Measurements from ENCODE around the gene FOXM1.

Gene FOXM1

DNA sequence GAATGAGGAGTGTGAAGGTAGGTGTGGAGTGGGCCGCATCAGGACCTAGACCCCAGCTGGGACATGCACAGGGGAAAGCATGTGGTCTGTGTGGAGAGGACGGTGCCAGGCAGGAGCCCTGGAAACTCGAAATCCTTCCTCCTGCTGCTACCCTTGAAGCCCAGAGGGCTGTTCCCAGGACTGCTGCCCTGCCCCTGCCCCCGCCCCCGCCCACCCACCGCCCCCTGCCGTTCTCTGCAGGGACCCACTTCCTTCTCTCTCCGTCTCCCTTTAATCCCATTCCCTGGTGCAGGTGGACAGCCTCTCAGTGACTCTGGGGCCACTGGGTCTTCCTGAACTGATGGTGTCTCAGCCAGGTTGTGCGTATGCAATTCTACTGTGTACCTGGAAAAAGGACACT is 56.5 kb downstream of the FOXM1 start:
- ATAC-seq (replicated peaks) = no peak
- H3K4me3 Mint-ChIP-seq = no peak overlapping the region

GRCh38 chr12:2819810-2820209 is 57.2 kb downstream of the FOXM1 start:
- Mint-ChIP-seq H3K36me3 (peaks cover 46 to 64% of the 10 kb centered on the region in 2 donors), H3K4me1 (peaks cover 8 to 11% of the 10 kb centered on the region in 2 donors), H3K9me3 (no peaks in the 10 kb centered on the region), H3K27me3 (no peaks in the 10 kb centered on the region), H3K27ac (no peak overlapping the region), H3K4me3 (no peak overlapping the region)
- ATAC-seq (replicated peaks) (no peak), DNase-seq (no peak)

More for the DNA sequence above, 56.5 kb downstream of the FOXM1 start:
- H3K4me1 Mint-ChIP-seq = peaks cover 7 to 11% of the 10 kb centered on the region in 2 donors
- DNase-seq = no peak
- H3K27me3 Mint-ChIP-seq = no peaks in the 10 kb centered on the region
- H3K9me3 Mint-ChIP-seq = no peaks in the 10 kb centered on the region
- no peak overlapping the region for H3K27ac Mint-ChIP-seq
- peaks cover 50 to 67% of the 10 kb centered on the region in 2 donors for H3K36me3 Mint-ChIP-seq

- Mint-ChIP-seq H3K36me3 (peaks cover 16 to 25% of the 10 kb centered on the region in 2 donors), H3K4me1 (peaks cover 9 to 16% of the 10 kb centered on the region in 2 donors), H3K27me3 (no peaks in the 10 kb centered on the region), H3K4me3 (peak overlapping the region; percentile 100), H3K27ac (peak overlapping the region; percentile 100), H3K9me3 (no peaks in the 10 kb centered on the region)
- peak; percentile 45 to 51 for ATAC-seq (replicated peaks)
- DNase-seq = peak; percentile 26
These were observed 63.5 kb downstream of the FOXM1 start for GRCh38 chr12:2813214-2814185.

- H3K9me3 Mint-ChIP-seq = no peaks in the 10 kb centered on the region
- peak; percentile 96 for ATAC-seq (replicated peaks)
- H3K36me3 Mint-ChIP-seq = peaks cover 11 to 19% of the 10 kb centered on the region in 2 donors
- H3K27me3 Mint-ChIP-seq = no peaks in the 10 kb centered on the region
- peak within 1 kb of the TSS; percentile 100 for H3K27ac Mint-ChIP-seq
- peak; percentile 95 for DNase-seq
- H3K4me1 Mint-ChIP-seq = peaks cover 5 to 11% of the 10 kb centered on the region in 2 donors
- peak within 1 kb of the TSS; percentile 100 for H3K4me3 Mint-ChIP-seq
These were observed 64.4 kb downstream of the FOXM1 start, which contains the start of gene ITFG2 for GRCh38 chr12:2812290-2813213. Gene ITFG2 (plus strand): TSS chr12:2812668. CDS start chr12:2812761, 93 bp downstream.

GRCh38 chr12:2811801-2812200 is 65.2 kb downstream of the FOXM1 start:
- Mint-ChIP-seq H3K9me3 (no peaks in the 10 kb centered on the region), H3K4me3 (peak overlapping the region; percentile 35 to 46), H3K36me3 (peaks cover 6 to 15% of the 10 kb centered on the region in 2 donors), H3K27ac (no peak overlapping the region), H3K4me1 (peaks cover 5 to 11% of the 10 kb centered on the region in 2 donors), H3K27me3 (no peaks in the 10 kb centered on the region)
- ATAC-seq (replicated peaks) (no peak), DNase-seq (no peak)
